ENCODE data around the gene PDZD8. TPM values are rescaled to one million over a fixed set of nuclear protein-coding genes. Genes with fewer than 3 reads are reported as not detected.
A peak's percentile ranks its signal among the peaks of the same experiment; 100 is the strongest.

Gene PDZD8
- total RNA-seq, 4 donors from 2014 or later = 32.1 to 43.7 (median 38.0) TPM

- WGBS = 98% methylated on average over 3 of the region's 3 CpGs
- TF ChIP-seq POLR2AphosphoS5 (IDR thresholded peaks at IDR 0.05) (no peak), EP300 (IDR thresholded peaks at IDR 0.05) (no peak), POLR2A (IDR thresholded peaks at IDR 0.05; ENCODE audit: low read depth) (no peak), CTCF (IDR thresholded peaks at IDR 0.05) (no peak)
- H3K27ac ChIP-seq (replicated peaks in 1 of 4) = no peak overlapping the region
- no peaks in the 10 kb centered on the region for H3K9me3 ChIP-seq
- intact Hi-C loops (cut with DNase I) = no loop called here
- no peaks in the 10 kb centered on the region for H3K27me3 ChIP-seq
- no peaks in the 10 kb centered on the region for H3K4me1 ChIP-seq
- H3K36me3 ChIP-seq = no peaks in the 10 kb centered on the region
- H3K4me3 ChIP-seq = no peak overlapping the region
- DNase-seq (ENCODE audit: extremely low spot score) = peak; percentile 53
Measured at GRCh38 chr10:117273980-117274379, 101.3 kb downstream of the PDZD8 start.

GRCh38 chr10:117272195-117273076 lies 102.8 kb downstream of the PDZD8 start:
- intact Hi-C loops (cut with DNase I) = no loop called here
- Histone ChIP-seq H3K4me3 (no peak overlapping the region), H3K4me1 (no peaks in the 10 kb centered on the region), H3K9me3 (no peaks in the 10 kb centered on the region), H3K27me3 (no peaks in the 10 kb centered on the region), H3K36me3 (no peaks in the 10 kb centered on the region), H3K27ac (replicated peaks in 1 of 4) (no peak overlapping the region)
- no peak for TF ChIP-seq POLR2A (IDR thresholded peaks at IDR 0.05; ENCODE audit: low read depth)
- TF ChIP-seq EP300 (IDR thresholded peaks at IDR 0.05) = no peak
- TF ChIP-seq CTCF (IDR thresholded peaks at IDR 0.05) = no peak
- 69% methylated on average over 13 of the region's 13 CpGs for WGBS
- peak; percentile 83 for DNase-seq (ENCODE audit: extremely low spot score)

- WGBS = 89% methylated on average over 3 of the region's 3 CpGs
- Histone ChIP-seq H3K4me1 (no peaks in the 10 kb centered on the region), H3K36me3 (no peaks in the 10 kb centered on the region), H3K4me3 (no peak overlapping the region), H3K27me3 (no peaks in the 10 kb centered on the region), H3K9me3 (no peaks in the 10 kb centered on the region), H3K27ac (replicated peaks in 1 of 4) (no peak overlapping the region)
- TF ChIP-seq CTCF (IDR thresholded peaks at IDR 0.05) (no peak), POLR2AphosphoS5 (IDR thresholded peaks at IDR 0.05) (no peak), POLR2A (IDR thresholded peaks at IDR 0.05; ENCODE audit: low read depth) (no peak), EP300 (IDR thresholded peaks at IDR 0.05) (no peak)
- intact Hi-C loops (cut with DNase I) = no loop called here
- no peak for DNase-seq (ENCODE audit: extremely low spot score)
Measured at GRCh38 chr10:117271427-117271826, 103.8 kb downstream of the PDZD8 start.

- intact Hi-C loops (cut with DNase I) = no loop called here
- no peak for TF ChIP-seq CTCF (IDR thresholded peaks at IDR 0.05)
- TF ChIP-seq EP300 (IDR thresholded peaks at IDR 0.05) = no peak
- no peak for TF ChIP-seq POLR2AphosphoS5 (IDR thresholded peaks at IDR 0.05)
- no peak for TF ChIP-seq POLR2A (IDR thresholded peaks at IDR 0.05; ENCODE audit: low read depth)
- Histone ChIP-seq H3K36me3 (no peaks in the 10 kb centered on the region), H3K27me3 (peaks cover 0 to 9% (median 0%) of the 10 kb centered on the region in 4 donors), H3K4me3 (no peak overlapping the region), H3K27ac (replicated peaks in 1 of 4) (no peak overlapping the region), H3K4me1 (no peaks in the 10 kb centered on the region), H3K9me3 (no peaks in the 10 kb centered on the region)
- no peak for DNase-seq (ENCODE audit: extremely low spot score)
- 91% methylated on average over 2 of the region's 2 CpGs for WGBS
Measured at GRCh38 chr10:117268907-117269306, 106.3 kb downstream of the PDZD8 start.
